ENCODE data around the gene KRTAP3-3.

The KRTAP3-3 gene

DNA sequence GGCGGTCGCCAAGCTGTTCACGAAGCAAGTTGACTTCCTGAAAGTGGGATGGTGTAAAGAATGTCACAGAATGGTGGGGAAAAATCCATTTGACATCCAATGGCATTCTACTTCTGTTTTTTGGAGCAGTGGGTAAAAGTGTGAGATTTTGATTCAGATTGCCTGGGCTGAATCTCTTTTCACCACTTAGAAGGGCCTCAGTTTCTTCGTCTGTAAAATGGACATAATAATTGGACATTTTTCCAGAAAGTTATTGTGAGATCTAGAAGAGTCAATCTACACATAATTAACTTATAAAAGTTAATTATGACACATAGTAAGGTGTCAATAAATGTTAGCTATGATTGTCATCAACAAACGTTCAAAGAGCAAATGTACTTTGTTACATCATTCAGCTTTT, 12.8 kb downstream of the KRTAP3-3 start:
- no peak overlapping the region for H3K4me3 ChIP-seq (ENCODE audit: low read length in 2 of 2)
- no peaks in the 10 kb centered on the region for H3K36me3 ChIP-seq (ENCODE audit: control insufficient read depth in 2 of 2, insufficient read depth in 2 of 2, low read length in 2 of 2)
- no peak overlapping the region for H3K9ac ChIP-seq (ENCODE audit: low read length in 2 of 2)
- H3K27me3 ChIP-seq (ENCODE audit: control insufficient read depth in 1 of 2, insufficient read depth in 2 of 2, low read length in 2 of 2), result peaks cover 0 to 9% of the 10 kb centered on the region in 2 donors
- no peak overlapping the region for H3K27ac ChIP-seq (ENCODE audit: low read length)
- no peaks in the 10 kb centered on the region for H3K9me3 ChIP-seq (ENCODE audit: control insufficient read depth in 2 of 2, low read length in 2 of 2)
- peaks cover 3% of the 10 kb centered on the region for H3K4me1 ChIP-seq (ENCODE audit: control insufficient read depth, insufficient read depth, low read length)

DNA sequence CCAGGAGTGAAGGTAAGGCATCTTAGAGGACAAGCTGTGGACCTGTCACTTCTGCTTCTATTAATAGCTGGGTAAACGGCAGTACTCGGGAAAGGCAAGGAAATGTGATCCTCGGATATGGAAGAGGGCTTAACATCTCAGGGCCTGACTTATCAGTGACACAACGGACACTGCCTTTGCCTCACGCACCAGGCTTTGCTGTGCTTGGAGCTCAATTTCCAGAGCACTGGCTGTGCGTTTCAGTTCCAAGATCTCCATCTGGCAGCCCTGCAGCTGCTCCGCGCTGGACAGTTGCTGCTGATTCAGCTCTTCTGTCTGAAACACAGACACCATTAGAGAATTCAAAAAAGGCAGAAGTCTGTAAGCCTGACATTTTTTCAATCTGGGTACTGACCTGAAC, 13.4 kb downstream of the KRTAP3-3 start:
- H3K4me1 ChIP-seq (ENCODE audit: control insufficient read depth, insufficient read depth, low read length), result peaks cover 3% of the 10 kb centered on the region
- H3K9ac ChIP-seq (ENCODE audit: low read length in 2 of 2), result no peak overlapping the region
- H3K27ac ChIP-seq (ENCODE audit: low read length), result no peak overlapping the region
- no peaks in the 10 kb centered on the region for H3K36me3 ChIP-seq (ENCODE audit: control insufficient read depth in 2 of 2, insufficient read depth in 2 of 2, low read length in 2 of 2)
- no peaks in the 10 kb centered on the region for H3K9me3 ChIP-seq (ENCODE audit: control insufficient read depth in 2 of 2, low read length in 2 of 2)
- H3K4me3 ChIP-seq (ENCODE audit: low read length in 2 of 2), result no peak overlapping the region
- peaks cover 0 to 11% of the 10 kb centered on the region in 2 donors for H3K27me3 ChIP-seq (ENCODE audit: control insufficient read depth in 1 of 2, insufficient read depth in 2 of 2, low read length in 2 of 2)

DNA sequence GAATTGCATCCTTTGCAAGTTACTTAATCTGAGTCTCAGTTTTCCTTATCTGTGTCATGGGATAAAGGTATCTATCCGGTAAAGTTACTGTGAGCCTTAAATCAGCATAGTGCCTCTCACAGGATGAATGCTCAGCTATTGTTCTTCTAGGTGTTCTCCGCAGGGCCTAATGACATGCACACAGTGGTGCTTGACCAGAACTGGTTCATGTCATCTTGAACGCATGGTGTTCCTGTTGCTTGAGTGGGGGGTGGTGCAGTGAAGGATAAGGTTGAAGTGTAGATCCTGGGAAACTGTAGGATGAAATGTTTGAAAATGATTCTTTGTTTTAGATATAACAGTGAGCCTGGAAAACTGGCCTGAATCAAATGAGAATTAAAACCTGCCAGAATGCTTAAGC, 13.8 kb downstream of the KRTAP3-3 start:
- no peak overlapping the region for H3K27ac ChIP-seq (ENCODE audit: low read length)
- no peak overlapping the region for H3K4me3 ChIP-seq (ENCODE audit: low read length in 2 of 2)
- H3K27me3 ChIP-seq (ENCODE audit: control insufficient read depth in 1 of 2, insufficient read depth in 2 of 2, low read length in 2 of 2), result peaks cover 0 to 11% of the 10 kb centered on the region in 2 donors
- H3K9ac ChIP-seq (ENCODE audit: low read length in 2 of 2), result no peak overlapping the region
- H3K4me1 ChIP-seq (ENCODE audit: control insufficient read depth, insufficient read depth, low read length), result peaks cover 3% of the 10 kb centered on the region
- H3K9me3 ChIP-seq (ENCODE audit: control insufficient read depth in 2 of 2, low read length in 2 of 2), result no peaks in the 10 kb centered on the region
- no peaks in the 10 kb centered on the region for H3K36me3 ChIP-seq (ENCODE audit: control insufficient read depth in 2 of 2, insufficient read depth in 2 of 2, low read length in 2 of 2)

DNA sequence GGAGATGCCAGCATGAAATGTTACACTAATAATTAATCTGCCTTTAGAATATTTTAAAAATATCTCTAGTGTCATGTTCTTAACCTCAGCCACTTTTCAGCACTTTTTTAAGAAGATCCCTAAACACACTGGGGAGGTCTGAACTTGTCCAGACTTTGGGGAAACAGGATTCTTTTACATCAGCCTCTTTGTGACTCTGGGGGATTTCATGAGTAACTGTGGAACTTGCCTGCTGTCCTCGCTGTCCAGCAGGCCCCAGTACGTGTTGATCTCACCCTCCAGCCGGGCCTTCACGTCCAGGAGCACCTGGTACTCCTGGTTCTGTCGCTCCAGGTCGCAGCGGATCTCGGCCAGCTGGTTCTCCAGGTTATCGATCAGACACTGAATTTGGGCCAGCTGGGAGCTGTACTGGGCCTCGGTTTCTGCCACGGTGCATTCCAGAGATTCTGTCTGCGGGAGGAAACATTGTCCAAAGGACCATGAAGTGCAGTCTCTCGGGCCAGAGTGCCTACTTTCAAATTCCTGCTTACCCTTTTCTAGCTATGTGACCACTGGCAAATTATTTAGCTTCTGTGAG, 15.3 kb downstream of the KRTAP3-3 start:
- Histone ChIP-seq H3K27ac (ENCODE audit: low read length) (no peak overlapping the region), H3K4me1 (ENCODE audit: control insufficient read depth, insufficient read depth, low read length) (peaks cover 3% of the 10 kb centered on the region), H3K4me3 (ENCODE audit: low read length in 2 of 2) (no peak overlapping the region), H3K9me3 (ENCODE audit: control insufficient read depth in 2 of 2, low read length in 2 of 2) (no peaks in the 10 kb centered on the region), H3K9ac (ENCODE audit: low read length in 2 of 2) (no peak overlapping the region), H3K36me3 (ENCODE audit: control insufficient read depth in 2 of 2, insufficient read depth in 2 of 2, low read length in 2 of 2) (no peaks in the 10 kb centered on the region), H3K27me3 (ENCODE audit: control insufficient read depth in 1 of 2, insufficient read depth in 2 of 2, low read length in 2 of 2) (peaks cover 0 to 11% of the 10 kb centered on the region in 2 donors)

DNA sequence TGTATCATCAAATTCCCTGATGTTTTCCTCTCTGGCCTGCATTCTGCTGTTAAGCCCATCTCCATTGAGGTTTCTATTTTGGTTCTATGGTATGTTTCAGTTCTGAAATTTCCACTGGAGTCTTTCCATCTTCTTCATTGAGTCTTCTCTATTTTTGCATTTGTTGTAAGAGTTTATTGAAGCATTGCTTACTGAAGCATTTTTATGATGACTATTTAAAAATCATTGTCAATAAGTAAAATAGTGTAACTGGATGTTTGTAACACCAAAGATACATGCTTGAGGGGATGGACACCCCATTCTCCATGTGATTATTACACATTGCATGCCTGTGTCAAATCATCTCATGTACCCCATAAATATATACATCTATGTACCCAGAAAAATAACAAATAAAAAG, 18.4 kb downstream of the KRTAP3-3 start:
- Histone ChIP-seq H3K9me3 (ENCODE audit: control insufficient read depth in 2 of 2, low read length in 2 of 2) (no peaks in the 10 kb centered on the region), H3K27me3 (ENCODE audit: control insufficient read depth in 1 of 2, insufficient read depth in 2 of 2, low read length in 2 of 2) (peaks cover 0 to 7% of the 10 kb centered on the region in 2 donors), H3K9ac (ENCODE audit: low read length in 2 of 2) (no peak overlapping the region), H3K4me3 (ENCODE audit: low read length in 2 of 2) (no peak overlapping the region), H3K4me1 (ENCODE audit: control insufficient read depth, insufficient read depth, low read length) (no peaks in the 10 kb centered on the region), H3K27ac (ENCODE audit: low read length) (no peak overlapping the region), H3K36me3 (ENCODE audit: control insufficient read depth in 2 of 2, insufficient read depth in 2 of 2, low read length in 2 of 2) (no peaks in the 10 kb centered on the region)

DNA sequence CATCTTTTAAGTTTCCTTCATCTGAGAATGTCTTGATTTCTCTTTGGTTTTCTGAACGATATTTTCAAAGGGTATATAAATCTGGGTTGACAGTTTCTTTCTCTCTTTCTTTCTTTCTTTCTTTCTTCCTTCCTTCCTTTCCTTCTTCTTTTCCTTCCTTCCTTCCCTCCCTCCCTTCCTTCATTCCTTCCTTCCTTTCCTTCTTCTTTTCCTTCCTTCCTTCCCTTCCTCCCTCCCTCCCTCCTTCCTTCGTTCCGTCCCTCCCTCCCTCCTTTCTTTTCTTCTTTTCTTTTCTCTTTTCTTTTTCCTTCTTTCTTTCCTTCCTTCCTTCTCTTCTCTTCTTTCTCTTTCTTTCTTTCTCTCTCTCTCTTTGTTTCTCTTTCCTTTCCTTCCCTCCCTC, 19.6 kb downstream of the KRTAP3-3 start:
- Histone ChIP-seq H3K9ac (ENCODE audit: low read length in 2 of 2) (no peak overlapping the region), H3K9me3 (ENCODE audit: control insufficient read depth in 2 of 2, low read length in 2 of 2) (no peaks in the 10 kb centered on the region)

DNA sequence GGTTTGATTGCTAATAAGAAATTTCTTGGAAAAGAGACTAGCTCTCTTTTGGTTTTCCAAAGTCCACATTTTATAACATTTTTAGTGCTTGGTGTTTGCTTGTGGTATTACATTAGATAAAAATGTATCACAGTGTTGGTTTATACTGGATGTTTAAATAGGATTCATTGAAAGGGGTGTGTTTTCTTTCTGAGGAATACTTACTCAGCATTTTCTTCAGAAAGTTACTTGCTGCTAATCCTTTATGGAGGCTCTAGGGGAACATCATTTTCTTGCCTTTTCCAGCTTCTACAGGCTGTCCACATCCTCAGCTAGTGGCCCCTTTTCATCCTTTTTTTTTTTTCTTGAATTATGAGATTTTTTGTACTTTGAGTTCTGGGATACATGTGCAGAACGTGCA, 26.4 kb downstream of the KRTAP3-3 start:
- Histone ChIP-seq H3K4me3 (ENCODE audit: low read length in 2 of 2) (no peak overlapping the region), H3K9ac (ENCODE audit: low read length in 2 of 2) (no peak overlapping the region), H3K4me1 (ENCODE audit: control insufficient read depth, insufficient read depth, low read length) (no peaks in the 10 kb centered on the region), H3K36me3 (ENCODE audit: control insufficient read depth in 2 of 2, insufficient read depth in 2 of 2, low read length in 2 of 2) (no peaks in the 10 kb centered on the region), H3K9me3 (ENCODE audit: control insufficient read depth in 2 of 2, low read length in 2 of 2) (peaks cover 3% of the 10 kb centered on the region in 2 donors), H3K27me3 (ENCODE audit: control insufficient read depth in 1 of 2, insufficient read depth in 2 of 2, low read length in 2 of 2) (no peaks in the 10 kb centered on the region), H3K27ac (ENCODE audit: low read length) (no peak overlapping the region)

More for the DNA sequence above, 19.6 kb downstream of the KRTAP3-3 start:
- Histone ChIP-seq H3K27ac (ENCODE audit: low read length) (no peak overlapping the region), H3K4me1 (ENCODE audit: control insufficient read depth, insufficient read depth, low read length) (no peaks in the 10 kb centered on the region), H3K36me3 (ENCODE audit: control insufficient read depth in 2 of 2, insufficient read depth in 2 of 2, low read length in 2 of 2) (no peaks in the 10 kb centered on the region), H3K4me3 (ENCODE audit: low read length in 2 of 2) (no peak overlapping the region), H3K27me3 (ENCODE audit: control insufficient read depth in 1 of 2, insufficient read depth in 2 of 2, low read length in 2 of 2) (peaks cover 0 to 7% of the 10 kb centered on the region in 2 donors)

DNA sequence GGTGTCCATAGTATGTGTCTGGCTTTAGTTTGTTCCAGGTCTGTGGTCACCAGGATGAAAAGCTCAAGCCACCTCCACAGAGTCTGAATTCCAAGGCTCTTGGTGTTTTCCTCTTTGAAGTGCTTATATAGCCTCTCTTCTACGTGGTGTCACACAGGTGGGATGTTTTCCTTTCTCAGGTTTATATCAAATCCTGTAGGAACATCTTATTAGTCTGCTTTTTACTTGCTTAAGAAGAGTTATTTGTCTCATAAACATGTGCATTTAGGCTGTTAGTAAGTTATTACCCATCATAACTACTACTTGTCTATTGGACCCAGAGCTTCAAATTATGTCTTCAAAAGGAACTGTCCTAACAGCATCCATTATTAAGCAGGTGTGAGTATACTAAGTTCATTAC, 27.1 kb downstream of the KRTAP3-3 start, which contains the start of gene KRT39:
Gene KRT39, minus strand, starts transcription at position 101 of the 400 bp plus-strand sequence. Its CDS starts 92 bp downstream, at position 9.
- Histone ChIP-seq H3K9ac (ENCODE audit: low read length in 2 of 2) (no peak within 1 kb of the TSS), H3K27ac (ENCODE audit: low read length) (no peak within 1 kb of the TSS)

DNA sequence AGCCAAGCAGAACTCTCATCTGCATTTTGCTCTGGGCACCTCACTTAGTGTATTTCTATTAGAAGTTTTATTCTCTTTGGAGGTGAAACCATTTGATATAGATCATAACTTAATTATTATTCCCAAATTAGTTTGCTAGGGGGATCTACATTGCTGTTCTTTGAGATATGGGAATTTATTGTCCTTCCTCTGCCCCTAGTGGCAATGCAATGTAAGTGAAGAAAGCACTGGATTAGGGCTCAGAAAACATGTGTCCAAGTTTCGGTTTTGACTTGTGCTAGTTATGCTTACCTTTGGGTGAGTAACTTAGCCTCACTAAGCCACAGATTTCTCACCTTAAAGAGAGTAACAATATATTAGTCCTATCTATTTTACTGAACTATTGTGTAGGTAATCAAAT, 30.1 kb downstream of the KRTAP3-3 start:
- Histone ChIP-seq H3K27me3 (ENCODE audit: control insufficient read depth in 1 of 2, insufficient read depth in 2 of 2, low read length in 2 of 2) (peaks cover 0 to 4% of the 10 kb centered on the region in 2 donors), H3K9me3 (ENCODE audit: control insufficient read depth in 2 of 2, low read length in 2 of 2) (peaks cover 3% of the 10 kb centered on the region in 2 donors), H3K9ac (ENCODE audit: low read length in 2 of 2) (no peak overlapping the region), H3K36me3 (ENCODE audit: control insufficient read depth in 2 of 2, insufficient read depth in 2 of 2, low read length in 2 of 2) (no peaks in the 10 kb centered on the region), H3K4me3 (ENCODE audit: low read length in 2 of 2) (no peak overlapping the region), H3K27ac (ENCODE audit: low read length) (no peak overlapping the region), H3K4me1 (ENCODE audit: control insufficient read depth, insufficient read depth, low read length) (no peaks in the 10 kb centered on the region)

More for the DNA sequence above, 27.1 kb downstream of the KRTAP3-3 start, which contains the start of gene KRT39:
- no peaks in the 10 kb centered on the region for H3K36me3 ChIP-seq (ENCODE audit: control insufficient read depth in 2 of 2, insufficient read depth in 2 of 2, low read length in 2 of 2)
- H3K9me3 ChIP-seq (ENCODE audit: control insufficient read depth in 2 of 2, low read length in 2 of 2), result peaks cover 3% of the 10 kb centered on the region in 2 donors
- no peak within 1 kb of the TSS for H3K4me3 ChIP-seq (ENCODE audit: low read length in 2 of 2)
- H3K27me3 ChIP-seq (ENCODE audit: control insufficient read depth in 1 of 2, insufficient read depth in 2 of 2, low read length in 2 of 2), result no peaks in the 10 kb centered on the region
- no peaks in the 10 kb centered on the region for H3K4me1 ChIP-seq (ENCODE audit: control insufficient read depth, insufficient read depth, low read length)

DNA sequence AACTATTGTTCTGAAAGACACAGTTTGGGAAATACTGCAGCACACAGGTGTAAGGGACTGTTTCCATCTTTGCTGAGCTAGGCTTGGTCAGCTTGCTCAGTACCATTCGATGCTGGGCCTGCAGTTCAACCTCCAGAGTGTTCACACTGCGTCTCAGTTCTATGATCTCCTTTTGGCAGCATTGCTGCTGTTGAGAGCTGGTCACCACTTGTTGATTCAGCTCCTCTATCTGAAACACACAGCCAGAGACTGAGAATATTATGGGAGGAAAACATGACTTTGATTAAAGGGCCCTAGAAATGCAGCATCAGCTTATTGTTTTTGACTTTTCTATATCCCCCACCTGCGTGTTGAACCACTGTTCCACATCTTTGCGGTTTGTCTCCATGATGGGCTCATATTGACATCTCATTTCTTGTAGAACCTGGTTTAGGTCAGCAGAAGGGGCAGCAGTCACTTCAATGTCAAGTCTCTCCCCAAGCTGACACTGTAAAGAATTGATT, 31.9 kb downstream of the KRTAP3-3 start:
- no peaks in the 10 kb centered on the region for H3K36me3 ChIP-seq (ENCODE audit: control insufficient read depth in 2 of 2, insufficient read depth in 2 of 2, low read length in 2 of 2)
- H3K27ac ChIP-seq (ENCODE audit: low read length), result no peak overlapping the region
- H3K27me3 ChIP-seq (ENCODE audit: control insufficient read depth in 1 of 2, insufficient read depth in 2 of 2, low read length in 2 of 2), result peaks cover 0 to 4% of the 10 kb centered on the region in 2 donors
- H3K4me3 ChIP-seq (ENCODE audit: low read length in 2 of 2), result no peak overlapping the region
- H3K9ac ChIP-seq (ENCODE audit: low read length in 2 of 2), result no peak overlapping the region
- peaks cover 3% of the 10 kb centered on the region in 2 donors for H3K9me3 ChIP-seq (ENCODE audit: control insufficient read depth in 2 of 2, low read length in 2 of 2)
- no peaks in the 10 kb centered on the region for H3K4me1 ChIP-seq (ENCODE audit: control insufficient read depth, insufficient read depth, low read length)

DNA sequence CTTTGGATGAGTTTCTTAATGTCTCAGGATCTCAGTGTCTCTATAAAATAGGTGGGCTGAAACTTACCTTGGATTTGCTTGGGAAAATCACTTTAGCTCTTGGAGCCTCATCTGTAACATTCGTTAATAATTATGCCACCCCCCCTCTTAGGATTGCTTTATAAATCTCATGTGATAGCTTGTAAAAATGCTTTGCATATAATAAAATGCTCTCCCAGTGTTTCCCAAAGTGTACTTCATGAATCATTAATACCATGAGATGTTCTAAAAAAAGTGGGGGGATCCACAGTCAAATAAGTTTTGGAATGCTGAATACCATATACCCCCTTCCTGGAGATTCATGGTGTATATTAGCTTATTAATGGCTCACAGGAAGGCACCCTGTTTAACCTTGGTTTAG, 32.4 kb downstream of the KRTAP3-3 start:
- no peak overlapping the region for H3K27ac ChIP-seq (ENCODE audit: low read length)
- H3K9me3 ChIP-seq (ENCODE audit: control insufficient read depth in 2 of 2, low read length in 2 of 2), result peaks cover 3% of the 10 kb centered on the region in 2 donors
- H3K36me3 ChIP-seq (ENCODE audit: control insufficient read depth in 2 of 2, insufficient read depth in 2 of 2, low read length in 2 of 2), result no peaks in the 10 kb centered on the region
- H3K9ac ChIP-seq (ENCODE audit: low read length in 2 of 2), result no peak overlapping the region
- peaks cover 0 to 4% of the 10 kb centered on the region in 2 donors for H3K27me3 ChIP-seq (ENCODE audit: control insufficient read depth in 1 of 2, insufficient read depth in 2 of 2, low read length in 2 of 2)
- no peak overlapping the region for H3K4me3 ChIP-seq (ENCODE audit: low read length in 2 of 2)
- H3K4me1 ChIP-seq (ENCODE audit: control insufficient read depth, insufficient read depth, low read length), result no peaks in the 10 kb centered on the region

Data from stomach smooth muscle (tissue), 2 donors.